Transverse colon (tissue), 4 donors: ENCODE results near the gene HSF2BP.
"Not testable (repeated sequence)": the region's sequence is repeated elsewhere in the genome, so short reads cannot be mapped to it uniquely, and the experiment has no call there.

Experiments
- EP300 ChIP-seq: sonication (generic); formaldehyde crosslinking; IDR thresholded peaks from one replicate; pipeline ENCODE4 v1.6.1; 2017; ENCODE audit warnings: antibody characterized with exemption, low read depth
- POLR2A ChIP-seq: fragments of 450-650 bp; IDR thresholded peaks from one replicate; pipeline ENCODE4 v1.6.1; 2016; ENCODE audit warnings: antibody characterized with exemption, mild to moderate bottlenecking, moderate library complexity
- POLR2AphosphoS5 ChIP-seq, 3 donors: sonication (generic); formaldehyde crosslinking; IDR thresholded peaks; one replicate each; pipeline ENCODE4 v1.6.1; 2016; ENCODE audit warnings: antibody characterized with exemption in 3 of 3
- TF ChIP-seq, protein P1 (sequence below), 5 experiments: fragments of 200-600 bp in 3 of 5; fragments of 450-650 bp in 2 of 5; sonication (generic) in 3 of 5; IDR thresholded peaks; 1 replicate in 2 of 5; 2 replicates in 3 of 5; pipeline ENCODE4 v1.5.1; 2016 to 2017; ENCODE audit warnings: antibody characterized with exemption in 5 of 5, inconsistent platforms in 3 of 5, mild to moderate bottlenecking in 2 of 5, moderate library complexity in 1 of 5

GRCh38 chr21:43595769-43596168, 63.5 kb downstream of the HSF2BP start:
- not testable (repeated sequence) for TF ChIP-seq POLR2A; POLR2AphosphoS5 (IDR thresholded peaks at IDR 0.05); EP300
- TF ChIP-seq, protein P1, sequence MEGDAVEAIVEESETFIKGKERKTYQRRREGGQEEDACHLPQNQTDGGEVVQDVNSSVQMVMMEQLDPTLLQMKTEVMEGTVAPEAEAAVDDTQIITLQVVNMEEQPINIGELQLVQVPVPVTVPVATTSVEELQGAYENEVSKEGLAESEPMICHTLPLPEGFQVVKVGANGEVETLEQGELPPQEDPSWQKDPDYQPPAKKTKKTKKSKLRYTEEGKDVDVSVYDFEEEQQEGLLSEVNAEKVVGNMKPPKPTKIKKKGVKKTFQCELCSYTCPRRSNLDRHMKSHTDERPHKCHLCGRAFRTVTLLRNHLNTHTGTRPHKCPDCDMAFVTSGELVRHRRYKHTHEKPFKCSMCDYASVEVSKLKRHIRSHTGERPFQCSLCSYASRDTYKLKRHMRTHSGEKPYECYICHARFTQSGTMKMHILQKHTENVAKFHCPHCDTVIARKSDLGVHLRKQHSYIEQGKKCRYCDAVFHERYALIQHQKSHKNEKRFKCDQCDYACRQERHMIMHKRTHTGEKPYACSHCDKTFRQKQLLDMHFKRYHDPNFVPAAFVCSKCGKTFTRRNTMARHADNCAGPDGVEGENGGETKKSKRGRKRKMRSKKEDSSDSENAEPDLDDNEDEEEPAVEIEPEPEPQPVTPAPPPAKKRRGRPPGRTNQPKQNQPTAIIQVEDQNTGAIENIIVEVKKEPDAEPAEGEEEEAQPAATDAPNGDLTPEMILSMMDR (IDR thresholded peaks at IDR 0.05): not testable (repeated sequence)
